RKO (cell line): ENCODE data around the gene KRTAP4-12.
"Not testable (repeated sequence)": the region's sequence is repeated elsewhere in the genome, so short reads cannot be mapped to it uniquely, and the experiment has no call there.

Experiments
- DNase-seq: peaks from one replicate; pipeline ENCODE4 v3.0.0-alpha.2; 2016; ENCODE audit warnings: low spot score

Gene KRTAP4-12

GRCh38 chr17:41088760-41089352 lies 35.1 kb downstream of the KRTAP4-12 start:
- not testable (repeated sequence) for DNase-seq

- DNase-seq = peak; percentile 30
Measured at GRCh38 chr17:41084100-41084856, 39.7 kb downstream of the KRTAP4-12 start, which contains the start of gene KRTAP4-7. KRTAP4-7 (plus strand) TSS chr17:41084150; CDS start chr17:41084207, 57 bp downstream.

GRCh38 chr17:41083427-41083826 lies 40.6 kb downstream of the KRTAP4-12 start:
- peak; percentile 85 for DNase-seq

- DNase-seq = peak; percentile 52
Measured at GRCh38 chr17:41082626-41083025, 41.4 kb downstream of the KRTAP4-12 start.

GRCh38 chr17:41076788-41077187 lies 47.2 kb downstream of the KRTAP4-12 start:
- DNase-seq = no peak

DNA sequence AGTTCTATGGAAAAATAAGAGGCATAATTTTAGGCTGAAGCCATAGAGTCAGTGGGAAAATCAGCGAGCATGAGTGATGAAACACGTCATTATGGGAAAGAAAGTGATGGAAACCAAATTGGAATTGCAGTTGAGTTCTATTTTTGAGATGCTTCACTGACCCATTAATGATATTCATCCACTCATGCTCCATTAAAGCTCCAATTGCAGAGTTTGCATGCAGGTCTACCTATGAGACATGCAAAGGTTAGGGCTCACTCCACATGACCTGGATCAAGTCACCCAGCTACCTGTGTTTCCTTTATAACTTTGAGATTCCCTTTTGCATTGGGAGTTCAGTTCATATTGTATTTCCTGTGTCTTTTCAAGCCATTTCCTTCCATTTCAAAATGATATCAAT lies 50.3 kb downstream of the KRTAP4-12 start:
- DNase-seq = no peak
